AG09319 (cell line): ENCODE measurements around the gene DIRAS2.

Source experiments
- DNase-seq: peaks from one replicate; pipeline ENCODE4 v3.0.0-alpha.2; 2010; ENCODE audit warnings: low read depth; ENCODE audit errors: extremely low read depth
- CTCF ChIP-seq: IDR thresholded peaks from 2 replicates; pipeline ENCODE4 v1.5.1; 2011; ENCODE audit warnings: low read depth, mild to moderate bottlenecking, inconsistent platforms, low read length, moderate library complexity

Gene DIRAS2

GRCh38 chr9:90580576-90580975, 62.0 kb downstream of the DIRAS2 start:
- TF ChIP-seq CTCF: no peak

DNA sequence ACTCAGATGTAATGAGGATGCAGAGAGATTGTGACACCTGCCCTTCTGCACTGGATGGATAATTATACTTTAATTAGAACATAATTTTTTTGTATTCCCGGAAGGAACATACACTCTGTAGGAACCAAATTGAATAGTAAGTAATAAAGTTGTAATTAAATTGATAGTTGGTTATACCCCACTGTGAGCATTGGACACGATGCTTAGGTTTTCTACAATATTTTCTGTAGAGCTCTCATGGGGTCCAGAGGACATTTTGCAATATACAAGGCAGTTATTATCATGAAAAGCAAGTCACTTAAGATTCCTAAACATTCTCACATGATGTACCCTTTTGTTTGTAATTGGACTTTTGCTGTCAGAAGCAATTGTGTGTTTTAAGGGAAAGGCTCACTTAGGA, 63.4 kb downstream of the DIRAS2 start:
- no peak for TF ChIP-seq CTCF
- no peak for DNase-seq

More at GRCh38 chr9:90580576-90580975, 62.0 kb downstream of the DIRAS2 start:
- DNase-seq: no peak

GRCh38 chr9:90578126-90578815, 64.4 kb downstream of the DIRAS2 start:
- TF ChIP-seq CTCF: no peak

DNA sequence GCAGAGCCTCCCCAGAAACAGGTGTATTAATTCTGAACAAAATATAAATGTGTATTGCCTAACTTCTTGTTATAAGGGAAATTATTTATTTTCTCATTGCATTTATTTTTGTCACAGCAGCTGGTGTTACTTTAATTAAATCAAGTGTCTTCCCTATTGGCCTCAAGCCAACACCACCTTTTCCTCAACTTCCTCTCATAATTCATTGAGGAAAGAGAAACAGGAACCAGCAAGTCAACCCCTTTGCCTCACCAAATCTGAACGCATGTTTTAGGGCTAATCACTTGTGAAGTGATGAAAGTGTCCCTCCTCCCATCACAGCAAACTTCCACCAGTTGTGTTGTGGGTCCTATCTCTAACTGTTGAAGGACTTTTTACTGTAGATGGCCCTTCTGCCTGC, 73.1 kb downstream of the DIRAS2 start:
- DNase-seq: no peak
- no peak for TF ChIP-seq CTCF

More at GRCh38 chr9:90578126-90578815, 64.4 kb downstream of the DIRAS2 start:
- no peak for DNase-seq

DNA sequence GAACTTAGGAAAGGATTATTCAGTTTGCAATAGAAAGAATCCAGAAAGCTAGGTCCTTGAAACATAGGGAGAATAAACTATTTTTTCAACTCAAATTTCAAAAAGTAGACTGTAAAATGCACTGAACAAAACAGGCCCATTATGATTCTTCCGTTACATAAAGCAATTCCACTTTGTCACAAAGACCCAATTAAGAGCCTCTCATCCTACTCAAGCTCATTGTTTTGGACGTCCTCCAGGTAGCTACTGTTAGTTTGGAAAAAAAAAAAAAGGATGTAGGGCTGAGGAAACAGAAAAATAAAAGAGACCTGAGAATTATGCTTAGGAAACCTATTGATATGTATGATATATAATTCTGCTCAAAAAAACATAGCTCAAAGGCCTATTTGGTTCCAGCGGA, 74.0 kb downstream of the DIRAS2 start:
- DNase-seq: no peak
- TF ChIP-seq CTCF: no peak

GRCh38 chr9:90562229-90562628, 80.4 kb downstream of the DIRAS2 start:
- no peak for TF ChIP-seq CTCF

More at GRCh38 chr9:90562229-90562628, 80.4 kb downstream of the DIRAS2 start:
- no peak for DNase-seq
